Astrocyte (in vitro differentiated cells and primary cell): Measurements from ENCODE around the gene STRBP. TPM values are rescaled to one million over a fixed set of nuclear protein-coding genes. Genes with fewer than 3 reads are reported as not detected.
"Not testable (repeated sequence)": the region's sequence is repeated elsewhere in the genome, so short reads cannot be mapped to it uniquely, and the experiment has no call there.

Experiments
- DNase-seq: peaks from one replicate; pipeline ENCODE4 v3.0.0-alpha.2; 2010; ENCODE audit warnings: low read depth
- FAIRE-seq: peaks from 2 replicates; lab custom pipeline; 2011; peaks lifted over from hg19 to GRCh38; lab: Jason Lieb, UNC
- H2AFZ ChIP-seq: 2 replicates; pipeline ENCODE4 v1.6.0; 2012; ENCODE audit warnings: low read depth, low read length, inconsistent platforms
- H3K27ac ChIP-seq: 2 replicates; pipeline ENCODE4 v1.5.1; 2011; ENCODE audit warnings: low read depth, low read length, inconsistent platforms
- H3K27me3 ChIP-seq: 2 replicates; pipeline ENCODE4 v1.6.0; 2011; ENCODE audit warnings: low read length, inconsistent platforms; ENCODE audit not compliant: insufficient read depth
- H3K36me3 ChIP-seq: 2 replicates; pipeline ENCODE4 v1.5.1; 2011; ENCODE audit warnings: low read length, inconsistent platforms; ENCODE audit not compliant: insufficient read depth
- H3K4me1 ChIP-seq: 2 replicates; pipeline ENCODE4 v1.5.1; 2011; ENCODE audit warnings: low read length, inconsistent platforms; ENCODE audit not compliant: insufficient read depth
- H3K4me2 ChIP-seq: 2 replicates; pipeline ENCODE4 v1.6.0; 2012; ENCODE audit warnings: low read length, inconsistent platforms
- H3K4me3 ChIP-seq: 2 replicates; pipeline ENCODE4 v1.5.1; 2011; ENCODE audit warnings: low read depth, mild to moderate bottlenecking, low read length, inconsistent platforms; ENCODE audit not compliant: insufficient read depth
- H3K79me2 ChIP-seq: 2 replicates; pipeline ENCODE4 v1.6.0; 2012; ENCODE audit warnings: mild to moderate bottlenecking, low read length, inconsistent platforms; ENCODE audit not compliant: insufficient read depth
- H3K9ac ChIP-seq: 2 replicates; pipeline ENCODE4 v1.6.0; 2012; ENCODE audit warnings: mild to moderate bottlenecking, low read length, inconsistent platforms
- H3K9me3 ChIP-seq: 2 replicates; pipeline ENCODE4 v1.5.1; 2012; ENCODE audit warnings: low read depth, mild to moderate bottlenecking, low read length, inconsistent platforms; ENCODE audit not compliant: insufficient read depth
- H4K20me1 ChIP-seq: 2 replicates; pipeline ENCODE4 v1.6.0; 2012; ENCODE audit warnings: low read length, inconsistent platforms; ENCODE audit not compliant: insufficient read depth
- H3K27ac Mint-ChIP-seq: one replicate; pipeline ENCODE4 v1.8.0; 2021; ENCODE audit warnings: mild to moderate bottlenecking, mixed read lengths; ENCODE audit not compliant: unreplicated experiment
- H3K27me3 Mint-ChIP-seq: one replicate; pipeline ENCODE4 v1.8.0; 2021; ENCODE audit warnings: low read depth, mixed read lengths; ENCODE audit not compliant: unreplicated experiment
- H3K36me3 Mint-ChIP-seq: one replicate; pipeline ENCODE4 v1.8.0; 2021; ENCODE audit warnings: low read depth, mixed read lengths; ENCODE audit not compliant: unreplicated experiment
- H3K4me1 Mint-ChIP-seq: one replicate; pipeline ENCODE4 v1.8.0; 2021; ENCODE audit warnings: low read depth, mixed read lengths; ENCODE audit not compliant: unreplicated experiment
- H3K4me3 Mint-ChIP-seq: one replicate; pipeline ENCODE4 v1.8.0; 2021; ENCODE audit warnings: mild to moderate bottlenecking, moderate library complexity, mixed read lengths; ENCODE audit not compliant: unreplicated experiment
- H3K9me3 Mint-ChIP-seq: one replicate; pipeline ENCODE4 v1.8.0; 2021; ENCODE audit warnings: mild to moderate bottlenecking, mixed read lengths; ENCODE audit not compliant: unreplicated experiment
- EZH2 ChIP-seq: IDR thresholded peaks from 2 replicates; pipeline ENCODE4 v1.6.1; 2012; ENCODE audit warnings: mild to moderate bottlenecking, low read length, inconsistent platforms; ENCODE audit not compliant: insufficient read depth
- total RNA-seq: library from RNA; stranded (reverse); gene quantifications from 2 replicates; pipeline ENCODE4 v1.2.1, GENCODE V29; 2021
- TF ChIP-seq, protein P1 (sequence below): IDR thresholded peaks from 2 replicates; pipeline ENCODE4 v1.5.1; 2011; ENCODE audit warnings: low read depth, mild to moderate bottlenecking, inconsistent platforms, low read length, moderate library complexity; ENCODE audit not compliant: insufficient read depth

STRBP gene
- total RNA-seq, 1 donor from 2014 or later, result 13.1 TPM

DNA sequence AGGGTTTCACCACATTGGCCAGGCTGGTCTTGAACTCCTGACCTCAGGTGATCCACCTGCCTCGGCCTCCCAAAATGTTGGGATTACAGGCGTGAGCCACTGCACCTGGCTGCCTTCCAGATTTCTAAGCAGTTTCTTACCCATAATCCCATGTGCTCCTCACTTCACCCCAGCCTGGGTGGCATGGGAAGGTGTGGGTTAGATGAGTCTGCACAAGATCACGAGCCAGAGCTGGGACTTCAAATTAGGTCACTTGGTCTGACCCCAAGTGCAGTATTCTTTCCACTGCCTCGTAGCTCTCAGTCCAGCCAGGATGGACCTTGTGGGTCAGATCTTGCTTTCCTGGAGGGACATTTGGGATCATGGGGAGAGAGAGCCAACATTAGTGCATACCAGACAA, 37.5 kb upstream of the STRBP start:
- no peaks in the 10 kb centered on the region for H3K36me3 Mint-ChIP-seq
- no peak overlapping the region for H3K27ac Mint-ChIP-seq
- no peaks in the 10 kb centered on the region for H3K79me2 ChIP-seq
- no peaks in the 10 kb centered on the region for H3K9me3 Mint-ChIP-seq
- no peak overlapping the region for H3K4me2 ChIP-seq
- H3K4me3 Mint-ChIP-seq, result no peak overlapping the region
- H3K9me3 ChIP-seq, result no peaks in the 10 kb centered on the region
- no peak overlapping the region for H2AFZ ChIP-seq
- no peak overlapping the region for H3K9ac ChIP-seq
- no peak for TF ChIP-seq EZH2
- TF ChIP-seq, protein P1, sequence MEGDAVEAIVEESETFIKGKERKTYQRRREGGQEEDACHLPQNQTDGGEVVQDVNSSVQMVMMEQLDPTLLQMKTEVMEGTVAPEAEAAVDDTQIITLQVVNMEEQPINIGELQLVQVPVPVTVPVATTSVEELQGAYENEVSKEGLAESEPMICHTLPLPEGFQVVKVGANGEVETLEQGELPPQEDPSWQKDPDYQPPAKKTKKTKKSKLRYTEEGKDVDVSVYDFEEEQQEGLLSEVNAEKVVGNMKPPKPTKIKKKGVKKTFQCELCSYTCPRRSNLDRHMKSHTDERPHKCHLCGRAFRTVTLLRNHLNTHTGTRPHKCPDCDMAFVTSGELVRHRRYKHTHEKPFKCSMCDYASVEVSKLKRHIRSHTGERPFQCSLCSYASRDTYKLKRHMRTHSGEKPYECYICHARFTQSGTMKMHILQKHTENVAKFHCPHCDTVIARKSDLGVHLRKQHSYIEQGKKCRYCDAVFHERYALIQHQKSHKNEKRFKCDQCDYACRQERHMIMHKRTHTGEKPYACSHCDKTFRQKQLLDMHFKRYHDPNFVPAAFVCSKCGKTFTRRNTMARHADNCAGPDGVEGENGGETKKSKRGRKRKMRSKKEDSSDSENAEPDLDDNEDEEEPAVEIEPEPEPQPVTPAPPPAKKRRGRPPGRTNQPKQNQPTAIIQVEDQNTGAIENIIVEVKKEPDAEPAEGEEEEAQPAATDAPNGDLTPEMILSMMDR, result no peak
- H3K4me3 ChIP-seq, result no peak overlapping the region
- no peak for FAIRE-seq
- no peaks in the 10 kb centered on the region for H3K4me1 ChIP-seq
- DNase-seq, result no peak
- no peak overlapping the region for H3K27ac ChIP-seq
- H3K27me3 ChIP-seq, result no peaks in the 10 kb centered on the region
- H3K36me3 ChIP-seq, result no peaks in the 10 kb centered on the region
- no peaks in the 10 kb centered on the region for H4K20me1 ChIP-seq
- H3K27me3 Mint-ChIP-seq, result peaks cover 24% of the 10 kb centered on the region
- no peaks in the 10 kb centered on the region for H3K4me1 Mint-ChIP-seq

DNA sequence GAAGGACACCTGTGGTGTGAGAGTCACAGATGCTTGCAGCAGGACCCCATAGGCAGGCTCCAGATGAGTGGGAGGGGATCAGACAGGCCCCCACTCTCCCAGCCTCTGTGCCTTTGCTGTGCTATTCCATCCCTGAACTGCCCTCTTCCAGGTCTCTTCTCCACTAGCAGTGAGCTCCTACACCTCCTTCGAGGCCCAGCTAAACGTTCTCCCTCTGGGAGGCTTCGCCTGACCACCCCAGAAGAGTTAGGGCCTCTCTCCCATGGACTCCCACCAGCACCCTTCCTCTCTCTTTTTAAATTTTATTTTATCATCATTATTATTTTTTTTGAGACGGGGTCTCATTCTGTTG, 35.9 kb upstream of the STRBP start:
- H3K27me3 Mint-ChIP-seq, result peaks cover 34% of the 10 kb centered on the region
- Histone ChIP-seq H3K4me1 (no peaks in the 10 kb centered on the region), H3K79me2 (no peaks in the 10 kb centered on the region), H3K4me2 (no peak overlapping the region), H3K9ac (no peak overlapping the region), H2AFZ (no peak overlapping the region), H3K27ac (no peak overlapping the region), H3K27me3 (no peaks in the 10 kb centered on the region), H3K36me3 (no peaks in the 10 kb centered on the region), H3K9me3 (no peaks in the 10 kb centered on the region), H4K20me1 (no peaks in the 10 kb centered on the region), H3K4me3 (no peak overlapping the region)
- no peak overlapping the region for H3K27ac Mint-ChIP-seq
- no peaks in the 10 kb centered on the region for H3K4me1 Mint-ChIP-seq
- no peak overlapping the region for H3K4me3 Mint-ChIP-seq
- no peak for DNase-seq
- H3K9me3 Mint-ChIP-seq, result no peaks in the 10 kb centered on the region
- TF ChIP-seq, protein P1, result no peak
- TF ChIP-seq EZH2, result no peak
- FAIRE-seq, result no peak
- H3K36me3 Mint-ChIP-seq, result no peaks in the 10 kb centered on the region

DNA sequence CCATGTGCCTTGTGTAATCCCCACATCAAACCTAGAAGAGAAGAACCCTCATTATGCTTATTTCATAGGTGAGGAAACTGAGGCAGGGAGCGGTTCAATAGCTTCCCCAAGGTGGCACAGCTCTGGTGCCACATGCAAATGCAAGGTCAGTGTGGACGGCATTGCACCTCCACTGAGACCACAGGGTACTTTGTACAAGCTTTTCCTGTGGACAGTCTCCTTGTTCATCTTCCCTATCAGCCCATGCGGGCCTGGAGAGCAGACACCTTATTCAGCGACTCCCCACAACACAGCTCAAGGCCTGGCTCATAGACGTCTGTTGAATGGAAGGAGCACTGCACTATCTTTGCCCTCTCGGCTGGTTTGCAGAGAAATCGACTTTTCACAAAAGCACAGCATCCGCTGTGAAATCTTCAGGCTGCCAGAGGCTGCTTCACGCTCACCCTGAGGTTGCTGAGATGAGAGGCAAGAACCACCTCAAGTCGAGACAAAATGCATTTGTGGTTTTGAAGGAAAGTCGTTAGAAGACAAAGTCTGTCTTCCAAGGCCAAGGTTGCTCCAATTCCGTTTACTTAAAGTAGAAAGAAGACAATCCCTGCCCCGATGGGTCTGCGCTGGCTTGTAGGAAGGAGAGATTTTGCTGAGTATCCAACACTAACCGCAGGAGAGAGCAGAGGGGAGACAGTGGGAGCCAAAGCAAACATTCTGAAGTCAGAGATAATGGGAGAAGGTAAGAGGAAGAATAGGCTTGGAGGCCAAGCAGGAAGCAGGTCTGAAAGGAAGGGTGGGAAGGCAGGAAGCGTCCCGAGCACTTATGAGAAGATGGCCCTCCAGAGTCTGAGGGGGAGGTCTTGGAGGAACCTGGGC, 34.2 kb upstream of the STRBP start:
- Histone ChIP-seq H2AFZ (no peak overlapping the region), H3K9me3 (no peaks in the 10 kb centered on the region), H3K4me2 (no peak overlapping the region), H3K27ac (no peak overlapping the region), H4K20me1 (no peaks in the 10 kb centered on the region), H3K27me3 (no peaks in the 10 kb centered on the region), H3K4me1 (no peaks in the 10 kb centered on the region), H3K4me3 (no peak overlapping the region), H3K9ac (no peak overlapping the region), H3K79me2 (no peaks in the 10 kb centered on the region), H3K36me3 (no peaks in the 10 kb centered on the region)
- Mint-ChIP-seq H3K4me3 (no peak overlapping the region), H3K4me1 (no peaks in the 10 kb centered on the region), H3K36me3 (no peaks in the 10 kb centered on the region), H3K9me3 (no peaks in the 10 kb centered on the region), H3K27ac (no peak overlapping the region), H3K27me3 (peaks cover 34% of the 10 kb centered on the region)
- TF ChIP-seq, protein P1, result no peak
- TF ChIP-seq EZH2, result no peak
- no peak for FAIRE-seq
- DNase-seq, result no peak

DNA sequence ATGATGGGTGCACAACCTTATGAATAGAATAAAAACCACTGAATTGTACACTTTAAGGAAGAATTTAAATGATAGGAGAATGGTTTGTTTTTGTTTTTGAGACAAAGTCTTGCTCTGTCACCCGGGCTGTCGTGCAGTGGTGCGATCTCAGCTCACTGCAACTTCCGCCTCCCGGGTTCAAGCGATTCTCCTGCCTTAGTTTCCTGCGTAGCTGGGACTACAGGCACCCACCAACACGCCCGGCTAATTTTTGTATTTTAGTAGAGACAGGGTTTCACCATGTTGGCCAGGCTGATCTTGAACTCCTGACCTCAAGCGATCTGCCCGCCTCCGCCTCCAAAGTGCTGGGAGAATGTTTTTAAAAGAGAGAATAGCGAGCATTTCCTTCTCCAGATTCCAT, 33.5 kb upstream of the STRBP start:
- not testable (repeated sequence) for H4K20me1 ChIP-seq, H3K4me1 Mint-ChIP-seq, FAIRE-seq, H3K36me3 ChIP-seq, H3K9me3 Mint-ChIP-seq, H3K9me3 ChIP-seq, H3K9ac ChIP-seq, H3K36me3 Mint-ChIP-seq, H3K27ac ChIP-seq, H3K27ac Mint-ChIP-seq, H3K4me1 ChIP-seq, DNase-seq, H3K4me3 ChIP-seq, H2AFZ ChIP-seq, H3K4me2 ChIP-seq, H3K4me3 Mint-ChIP-seq, H3K27me3 ChIP-seq, H3K79me2 ChIP-seq
- peaks cover 34% of the 10 kb centered on the region for H3K27me3 Mint-ChIP-seq
